ENCODE measurements around the gene STT3A. TPM values are rescaled to one million over a fixed set of nuclear protein-coding genes. Genes with fewer than 3 reads are reported as not detected.

STT3A gene
- total RNA-seq, 1 experiment from 2014 or later: 229 TPM

DNA sequence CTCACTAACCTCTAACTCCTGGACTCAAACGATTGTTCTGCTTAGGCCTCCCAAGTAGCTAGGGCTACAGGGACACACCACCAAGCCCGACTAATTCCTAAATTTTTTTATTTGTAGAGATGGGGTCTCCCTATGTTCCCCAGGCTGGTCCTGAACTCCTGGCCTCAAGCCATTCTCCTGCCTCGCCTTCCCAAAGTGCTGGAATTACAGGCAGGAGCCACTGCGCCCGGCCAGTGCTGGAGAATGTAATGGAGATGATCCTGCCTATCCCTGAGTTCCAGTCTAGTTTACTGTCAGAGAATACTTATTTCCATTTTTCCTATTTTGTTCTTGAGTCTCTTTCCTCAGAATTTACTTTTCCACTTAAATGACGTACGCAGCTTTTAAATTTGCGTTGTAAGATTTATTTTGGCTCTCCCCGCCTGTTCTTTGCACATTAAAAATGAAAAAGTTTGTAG, 32.1 kb downstream of the STT3A start, which contains the start of gene CHEK1:
TSS of gene CHEK1 (plus strand) at position 408 of the 458 bp plus-strand sequence. CDS start 1,606 bp downstream, outside the sequence.
- no peak for TF ChIP-seq POLR2AphosphoS5 (IDR thresholded peaks at IDR 0.05; ENCODE audit: low read depth, low read length)
- no peak for TF ChIP-seq REST (IDR thresholded peaks at IDR 0.05; ENCODE audit: insufficient read depth in 1 of 2, low read depth in 2 of 2, low read length in 1 of 2)
- TF ChIP-seq CTCF (IDR thresholded peaks at IDR 0.05): no peak
- TF ChIP-seq SIN3A (IDR thresholded peaks at IDR 0.05; ENCODE audit: borderline replicate concordance, insufficient read depth, low read depth, low read length): no peak
- TF ChIP-seq TCF7L2 (IDR thresholded peaks at IDR 0.05; ENCODE audit: low read depth, low read length): no peak
- intact Hi-C loops (cut with micrococcal nuclease; ENCODE audit: unreplicated experiment) (loop anchor here (5.0 kb wide), 1 partner anchor 248 kb away; no protein-coding TSS in a partner anchor), in situ Hi-C loops (cut with HindIII; ENCODE audit: low pct_unique_long_range_greater_than_20kb, low sequenced_read_pairs) (no loop called here)
- ATAC-seq (no peak), DNase-seq (ENCODE audit: low read depth, low spot score) (no peak)
- ChIA-PET POLR2A (no interaction called here), CTCF (no interaction called here)
- Histone ChIP-seq H3K9me3 (ENCODE audit: control insufficient read depth, insufficient read depth, low read depth, low read length) (no peaks in the 10 kb centered on the region), H3K27me3 (ENCODE audit: control insufficient read depth, insufficient read depth, low read length) (no peaks in the 10 kb centered on the region), H3K27ac (ENCODE audit: low read length) (peak within 1 kb of the TSS; percentile 87), H3K4me1 (ENCODE audit: control insufficient read depth, insufficient read depth, low read length) (peaks cover 29% of the 10 kb centered on the region), H3K4me3 (ENCODE audit: low read depth in 2 of 2, low read length in 2 of 2) (peak within 1 kb of the TSS; percentile 67 to 74), H3K36me3 (ENCODE audit: control insufficient read depth, insufficient read depth, low read length) (peaks cover 31% of the 10 kb centered on the region)
- no TSS peak for BruUV-seq (replicated peaks)

- Histone ChIP-seq H3K4me3 (ENCODE audit: low read depth in 2 of 2, low read length in 2 of 2) (peak overlapping the region; percentile 67 to 74), H3K27me3 (ENCODE audit: control insufficient read depth, insufficient read depth, low read length) (no peaks in the 10 kb centered on the region), H3K36me3 (ENCODE audit: control insufficient read depth, insufficient read depth, low read length) (peaks cover 26% of the 10 kb centered on the region), H3K9me3 (ENCODE audit: control insufficient read depth, insufficient read depth, low read depth, low read length) (no peaks in the 10 kb centered on the region), H3K27ac (ENCODE audit: low read length) (peak overlapping the region; percentile 87), H3K4me1 (ENCODE audit: control insufficient read depth, insufficient read depth, low read length) (peaks cover 29% of the 10 kb centered on the region)
- no peak for DNase-seq (ENCODE audit: low read depth, low spot score)
- ATAC-seq: peak; percentile 34; the same call in 1 of the 2 replicates
- TSS peak; percentile 97 for BruUV-seq (replicated peaks)
- CTCF ChIA-PET: no interaction called here
- in situ Hi-C loops (cut with HindIII; ENCODE audit: low pct_unique_long_range_greater_than_20kb, low sequenced_read_pairs): no loop called here
- intact Hi-C loops (cut with micrococcal nuclease; ENCODE audit: unreplicated experiment): loop anchor here (5.0 kb wide), 1 partner anchor 247 kb away; no protein-coding TSS in a partner anchor
- TF ChIP-seq SIN3A (IDR thresholded peaks at IDR 0.05; ENCODE audit: borderline replicate concordance, insufficient read depth, low read depth, low read length): no peak
- no peak; the same call in 1 of the 2 replicates for TF ChIP-seq POLR2AphosphoS5 (IDR thresholded peaks at IDR 0.05; ENCODE audit: low read depth, low read length)
- no peak for TF ChIP-seq REST (IDR thresholded peaks at IDR 0.05; ENCODE audit: insufficient read depth in 1 of 2, low read depth in 2 of 2, low read length in 1 of 2)
- TF ChIP-seq CTCF (IDR thresholded peaks at IDR 0.05): no peak
- no peak for TF ChIP-seq TCF7L2 (IDR thresholded peaks at IDR 0.05; ENCODE audit: low read depth, low read length)
- POLR2A ChIA-PET: interaction anchor here (0.7 kb wide), 1 partner anchor 263 kb away, joined by 3 read pairs; no protein-coding TSS in a partner anchor
These were observed 32.6 kb downstream of the STT3A start for GRCh38 chr11:125625225-125625629.
